Subcutaneous abdominal adipose tissue (tissue), 5 donors: ENCODE measurements around the gene NEUROD2.

ENCODE experiments used
- H3K27ac ChIP-seq: one replicate; pipeline ENCODE4 v1.7.0; 2013; ENCODE audit warnings: low read depth, mild to moderate bottlenecking, inconsistent platforms, low read length, moderate library complexity
- H3K27me3 ChIP-seq, 5 donors: one replicate each; pipeline ENCODE4 v1.7.0; 2013; ENCODE audit warnings: low read length in 5 of 5, inconsistent platforms in 1 of 5; ENCODE audit not compliant: control insufficient read depth in 5 of 5, insufficient read depth in 4 of 5
- H3K36me3 ChIP-seq, 5 donors: one replicate each; pipeline ENCODE4 v1.7.0; 2013; ENCODE audit warnings: low read length in 5 of 5; ENCODE audit not compliant: control insufficient read depth in 5 of 5, insufficient read depth in 5 of 5
- H3K4me1 ChIP-seq, 5 donors: one replicate each; pipeline ENCODE4 v1.7.0; 2013; ENCODE audit warnings: low read length in 5 of 5, mild to moderate bottlenecking in 3 of 5, moderate library complexity in 1 of 5; ENCODE audit not compliant: control insufficient read depth in 5 of 5, insufficient read depth in 5 of 5
- H3K4me3 ChIP-seq, 5 donors: one replicate each; pipeline ENCODE4 v1.7.0; 2013; ENCODE audit warnings: low read length in 5 of 5, low read depth in 1 of 5
- H3K9ac ChIP-seq, 5 donors: one replicate each; pipeline ENCODE4 v1.7.0; 2013; ENCODE audit warnings: low read length in 5 of 5, mild to moderate bottlenecking in 4 of 5, moderate library complexity in 3 of 5
- H3K9me3 ChIP-seq, 5 donors: one replicate each; pipeline ENCODE4 v1.7.0; 2013; ENCODE audit warnings: low read length in 5 of 5; ENCODE audit not compliant: control insufficient read depth in 5 of 5
- donor health status: healthy.
- donor health status: healthy.
- donor health status: healthy.
- donor health status: healthy.
- donor health status: healthy.

Gene NEUROD2

GRCh38 chr17:39643271-39643670, 35.6 kb upstream of the NEUROD2 start:
- Histone ChIP-seq H3K9ac (peak overlapping the region in 1 of 5 donors; percentile 26), H3K4me3 (no peak overlapping the region), H3K27ac (no peak overlapping the region), H3K9me3 (no peaks in the 10 kb centered on the region), H3K27me3 (no peaks in the 10 kb centered on the region), H3K36me3 (peaks cover 0 to 14% (median 4%) of the 10 kb centered on the region in 5 donors), H3K4me1 (peaks cover 9 to 54% (median 46%) of the 10 kb centered on the region in 5 donors)

GRCh38 chr17:39642291-39643074, 34.8 kb upstream of the NEUROD2 start:
- H3K9me3 ChIP-seq, result no peaks in the 10 kb centered on the region
- no peak overlapping the region for H3K27ac ChIP-seq
- no peaks in the 10 kb centered on the region for H3K27me3 ChIP-seq
- no peak overlapping the region for H3K4me3 ChIP-seq
- peaks cover 16 to 62% (median 54%) of the 10 kb centered on the region in 5 donors for H3K4me1 ChIP-seq
- peaks cover 0 to 14% (median 4%) of the 10 kb centered on the region in 5 donors for H3K36me3 ChIP-seq
- H3K9ac ChIP-seq, result peak overlapping the region in 1 of 5 donors; percentile 14

GRCh38 chr17:39641883-39642282, 34.2 kb upstream of the NEUROD2 start:
- Histone ChIP-seq H3K9me3 (no peaks in the 10 kb centered on the region), H3K27ac (no peak overlapping the region), H3K4me1 (peaks cover 16 to 64% (median 57%) of the 10 kb centered on the region in 5 donors), H3K27me3 (no peaks in the 10 kb centered on the region), H3K36me3 (peaks cover 0 to 14% (median 2%) of the 10 kb centered on the region in 5 donors), H3K4me3 (no peak overlapping the region), H3K9ac (peak overlapping the region in 1 of 5 donors; percentile 14)

GRCh38 chr17:39641097-39641496, 33.4 kb upstream of the NEUROD2 start:
- Histone ChIP-seq H3K4me3 (no peak overlapping the region), H3K36me3 (peaks cover 0 to 11% (median under 1%) of the 10 kb centered on the region in 5 donors), H3K27ac (no peak overlapping the region), H3K4me1 (peaks cover 18 to 71% (median 65%) of the 10 kb centered on the region in 5 donors), H3K9me3 (no peaks in the 10 kb centered on the region), H3K9ac (peak overlapping the region in 2 of 5 donors; percentile 21 to 39), H3K27me3 (no peaks in the 10 kb centered on the region)

- H3K36me3 ChIP-seq, result peaks cover 0 to 14% (median 0%) of the 10 kb centered on the region in 5 donors
- H3K4me3 ChIP-seq, result no peak overlapping the region
- peak overlapping the region in 2 of 5 donors; percentile 21 to 39 for H3K9ac ChIP-seq
- H3K4me1 ChIP-seq, result peaks cover 18 to 75% (median 66%) of the 10 kb centered on the region in 5 donors
- H3K9me3 ChIP-seq, result no peaks in the 10 kb centered on the region
- H3K27me3 ChIP-seq, result no peaks in the 10 kb centered on the region
- H3K27ac ChIP-seq, result no peak overlapping the region
Observed at GRCh38 chr17:39640591-39641031, 32.9 kb upstream of the NEUROD2 start.

GRCh38 chr17:39639566-39640458, 32.1 kb upstream of the NEUROD2 start:
- Histone ChIP-seq H3K27me3 (no peaks in the 10 kb centered on the region), H3K27ac (peak overlapping the region; percentile 16), H3K4me3 (no peak overlapping the region), H3K9me3 (no peaks in the 10 kb centered on the region), H3K9ac (peak overlapping the region in 4 of 5 donors; percentile 32 to 60 (median 47)), H3K36me3 (peaks cover 0 to 15% (median 0%) of the 10 kb centered on the region in 5 donors), H3K4me1 (peaks cover 18 to 77% (median 66%) of the 10 kb centered on the region in 5 donors)

- Histone ChIP-seq H3K27ac (peak overlapping the region; percentile 16), H3K9ac (peak overlapping the region in 1 of 5 donors; percentile 49), H3K4me1 (peaks cover 19 to 83% (median 69%) of the 10 kb centered on the region in 5 donors), H3K9me3 (no peaks in the 10 kb centered on the region), H3K4me3 (no peak overlapping the region), H3K27me3 (no peaks in the 10 kb centered on the region), H3K36me3 (peaks cover 0 to 15% (median 0%) of the 10 kb centered on the region in 5 donors)
Observed at GRCh38 chr17:39639043-39639442, 31.3 kb upstream of the NEUROD2 start.

GRCh38 chr17:39638317-39638716, 30.6 kb upstream of the NEUROD2 start:
- H3K27ac ChIP-seq, result no peak overlapping the region
- no peaks in the 10 kb centered on the region for H3K27me3 ChIP-seq
- H3K4me3 ChIP-seq, result peak overlapping the region in 4 of 5 donors; percentile 87 to 96 (median 90)
- H3K9ac ChIP-seq, result peak overlapping the region in 3 of 5 donors; percentile 92 to 98 (median 92)
- H3K4me1 ChIP-seq, result peaks cover 19 to 88% (median 75%) of the 10 kb centered on the region in 5 donors
- H3K36me3 ChIP-seq, result peaks cover 0 to 12% (median 0%) of the 10 kb centered on the region in 5 donors
- no peaks in the 10 kb centered on the region for H3K9me3 ChIP-seq

- H3K4me3 ChIP-seq, result peak within 1 kb of the TSS; percentile 87 to 96 (median 89)
- H3K27ac ChIP-seq, result peak within 1 kb of the TSS; percentile 89
- H3K9ac ChIP-seq, result peak within 1 kb of the TSS; percentile 84 to 98 (median 92)
- H3K4me1 ChIP-seq, result peaks cover 19 to 87% (median 76%) of the 10 kb centered on the region in 5 donors
- H3K27me3 ChIP-seq, result no peaks in the 10 kb centered on the region
- peaks cover 0 to 12% (median 0%) of the 10 kb centered on the region in 5 donors for H3K36me3 ChIP-seq
- no peaks in the 10 kb centered on the region for H3K9me3 ChIP-seq
Observed at GRCh38 chr17:39636927-39637736, 29.4 kb upstream of the NEUROD2 start, which contains the start of gene STARD3. Gene STARD3, plus strand, starts transcription at chr17:39637144. Its CDS starts 16,388 bp downstream, at chr17:39653532.
